Prostate gland (tissue), 2 donors: Measurements from ENCODE around the gene CDH11.

Source experiments
- CTCF ChIP-seq, 4 experiments: fragments of 200-600 bp in 2 of 4; fragments of 450-650 bp in 2 of 4; sonication (generic) in 2 of 4; IDR thresholded peaks; 1 replicate in 3 of 4; 2 replicates in 1 of 4; pipeline ENCODE4 v1.5.1; 2016 to 2019; ENCODE audit warnings: antibody characterized with exemption in 4 of 4, mild to moderate bottlenecking in 2 of 4, moderate library complexity in 2 of 4
- POLR2A ChIP-seq: fragments of 450-650 bp; IDR thresholded peaks from one replicate; pipeline ENCODE4 v1.6.1; 2016; ENCODE audit warnings: antibody characterized with exemption, mild to moderate bottlenecking
- POLR2AphosphoS5 ChIP-seq: sonication (generic); formaldehyde crosslinking; IDR thresholded peaks from one replicate; pipeline ENCODE4 v1.6.1; 2017; ENCODE audit warnings: antibody characterized with exemption

- no peak for TF ChIP-seq CTCF (IDR thresholded peaks at IDR 0.05)
- no peak for TF ChIP-seq POLR2AphosphoS5
- TF ChIP-seq POLR2A = no peak
These were observed 2.3 kb upstream of the CDH11 start for GRCh38 chr16:65124212-65124548.
